ENCODE data around the gene TMEM72. TPM values are rescaled to one million over a fixed set of nuclear protein-coding genes. Genes with fewer than 3 reads are reported as not detected.

The TMEM72 gene
- total and polyA plus RNA-seq, 2 of the 13 experiments (the other 11 are each of a cell fraction or from before 2014, with no cell fraction given), result 0.04 TPM; not detected in 1

- no peak for TF ChIP-seq CENPX (CRISPR knock-in tag; IDR thresholded peaks at IDR 0.05)
- TF ChIP-seq HMGXB3 (CRISPR knock-in tag; IDR thresholded peaks at IDR 0.05; ENCODE audit: borderline replicate concordance), result no peak
- TF ChIP-seq ZNF574 (CRISPR knock-in tag; IDR thresholded peaks at IDR 0.05), result no peak
- no peak for TF ChIP-seq KMT2A (CRISPR knock-in tag; IDR thresholded peaks at IDR 0.05)
- no peak for TF ChIP-seq ZNF331 (CRISPR knock-in tag; IDR thresholded peaks at IDR 0.05)
- TF ChIP-seq SMYD3 (CRISPR knock-in tag; IDR thresholded peaks at IDR 0.05), result no peak
- TF ChIP-seq SOX5 (CRISPR knock-in tag; IDR thresholded peaks at IDR 0.05; ENCODE audit: borderline replicate concordance), result peak; percentile 52; the same call in 1 of the 2 replicates
- TF ChIP-seq SP5 (CRISPR knock-in tag; IDR thresholded peaks at IDR 0.05; ENCODE audit: borderline replicate concordance, low read depth), result no peak
- no peak for TF ChIP-seq ZSCAN22 (CRISPR knock-in tag; IDR thresholded peaks at IDR 0.05)
- peak; percentile 54; the same call in 1 of the 2 replicates for TF ChIP-seq GATAD2A (CRISPR knock-in tag; IDR thresholded peaks at IDR 0.05)
- TF ChIP-seq ZNF430 (CRISPR knock-in tag; IDR thresholded peaks at IDR 0.05), result no peak
- TF ChIP-seq ZNF740 (CRISPR knock-in tag; IDR thresholded peaks at IDR 0.05), result no peak
- TF ChIP-seq, protein P1, sequence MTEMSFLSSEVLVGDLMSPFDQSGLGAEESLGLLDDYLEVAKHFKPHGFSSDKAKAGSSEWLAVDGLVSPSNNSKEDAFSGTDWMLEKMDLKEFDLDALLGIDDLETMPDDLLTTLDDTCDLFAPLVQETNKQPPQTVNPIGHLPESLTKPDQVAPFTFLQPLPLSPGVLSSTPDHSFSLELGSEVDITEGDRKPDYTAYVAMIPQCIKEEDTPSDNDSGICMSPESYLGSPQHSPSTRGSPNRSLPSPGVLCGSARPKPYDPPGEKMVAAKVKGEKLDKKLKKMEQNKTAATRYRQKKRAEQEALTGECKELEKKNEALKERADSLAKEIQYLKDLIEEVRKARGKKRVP (CRISPR knock-in tag; IDR thresholded peaks at IDR 0.05), result peak in 1 of 2 experiments; percentile 90; a peak in 2 of 4 replicates
- TF ChIP-seq RARA (CRISPR knock-in tag; IDR thresholded peaks at IDR 0.05), result peak; percentile 50
- TF ChIP-seq SPEN (CRISPR knock-in tag; IDR thresholded peaks at IDR 0.05; ENCODE audit: low read depth), result no peak
- peak; percentile 64; the same call in 1 of the 2 replicates for TF ChIP-seq FOXA3 (CRISPR knock-in tag; IDR thresholded peaks at IDR 0.05)
- TF ChIP-seq, protein P2, sequence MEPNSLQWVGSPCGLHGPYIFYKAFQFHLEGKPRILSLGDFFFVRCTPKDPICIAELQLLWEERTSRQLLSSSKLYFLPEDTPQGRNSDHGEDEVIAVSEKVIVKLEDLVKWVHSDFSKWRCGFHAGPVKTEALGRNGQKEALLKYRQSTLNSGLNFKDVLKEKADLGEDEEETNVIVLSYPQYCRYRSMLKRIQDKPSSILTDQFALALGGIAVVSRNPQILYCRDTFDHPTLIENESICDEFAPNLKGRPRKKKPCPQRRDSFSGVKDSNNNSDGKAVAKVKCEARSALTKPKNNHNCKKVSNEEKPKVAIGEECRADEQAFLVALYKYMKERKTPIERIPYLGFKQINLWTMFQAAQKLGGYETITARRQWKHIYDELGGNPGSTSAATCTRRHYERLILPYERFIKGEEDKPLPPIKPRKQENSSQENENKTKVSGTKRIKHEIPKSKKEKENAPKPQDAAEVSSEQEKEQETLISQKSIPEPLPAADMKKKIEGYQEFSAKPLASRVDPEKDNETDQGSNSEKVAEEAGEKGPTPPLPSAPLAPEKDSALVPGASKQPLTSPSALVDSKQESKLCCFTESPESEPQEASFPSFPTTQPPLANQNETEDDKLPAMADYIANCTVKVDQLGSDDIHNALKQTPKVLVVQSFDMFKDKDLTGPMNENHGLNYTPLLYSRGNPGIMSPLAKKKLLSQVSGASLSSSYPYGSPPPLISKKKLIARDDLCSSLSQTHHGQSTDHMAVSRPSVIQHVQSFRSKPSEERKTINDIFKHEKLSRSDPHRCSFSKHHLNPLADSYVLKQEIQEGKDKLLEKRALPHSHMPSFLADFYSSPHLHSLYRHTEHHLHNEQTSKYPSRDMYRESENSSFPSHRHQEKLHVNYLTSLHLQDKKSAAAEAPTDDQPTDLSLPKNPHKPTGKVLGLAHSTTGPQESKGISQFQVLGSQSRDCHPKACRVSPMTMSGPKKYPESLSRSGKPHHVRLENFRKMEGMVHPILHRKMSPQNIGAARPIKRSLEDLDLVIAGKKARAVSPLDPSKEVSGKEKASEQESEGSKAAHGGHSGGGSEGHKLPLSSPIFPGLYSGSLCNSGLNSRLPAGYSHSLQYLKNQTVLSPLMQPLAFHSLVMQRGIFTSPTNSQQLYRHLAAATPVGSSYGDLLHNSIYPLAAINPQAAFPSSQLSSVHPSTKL (CRISPR knock-in tag; IDR thresholded peaks at IDR 0.05), result 0 out of 2 replicates have a peak, but pooled peaks have one; percentile 14
- TF ChIP-seq DNMT3B (CRISPR knock-in tag; conservative IDR thresholded peaks at IDR 0.05), result no peak
Measured at GRCh38 chr10:44985175-44985681, 74.1 kb downstream of the TMEM72 start (continued).
